ENCODE results near the gene NADSYN1.
"Not testable (repeated sequence)": the region's sequence is repeated elsewhere in the genome, so short reads cannot be mapped to it uniquely, and the experiment has no call there.

NADSYN1 gene

GRCh38 chr11:71527576-71528210, 74.7 kb downstream of the NADSYN1 start:
- DNase-seq (ENCODE audit: low spot score), result no peak

- DNase-seq (ENCODE audit: low spot score), result no peak
Measured at GRCh38 chr11:71530602-71531001, 77.6 kb downstream of the NADSYN1 start.

- DNase-seq (ENCODE audit: low spot score), result no peak
Measured at GRCh38 chr11:71532036-71532610, 79.1 kb downstream of the NADSYN1 start.

- not testable (repeated sequence) for DNase-seq (ENCODE audit: low spot score)
Measured at GRCh38 chr11:71534711-71535608, 82.0 kb downstream of the NADSYN1 start.

- DNase-seq (ENCODE audit: low spot score), result no peak
Measured at GRCh38 chr11:71535825-71536224, 82.8 kb downstream of the NADSYN1 start.

GRCh38 chr11:71537537-71537936, 84.5 kb downstream of the NADSYN1 start:
- no peak for DNase-seq (ENCODE audit: low spot score)

GRCh38 chr11:71537977-71538665, 85.1 kb downstream of the NADSYN1 start, which contains the start of gene KRTAP5-8:
TSS of gene KRTAP5-8 (plus strand) at chr11:71538025. CDS start at chr11:71538056, 31 bp downstream.
- DNase-seq (ENCODE audit: low spot score), result not testable (repeated sequence)

GRCh38 chr11:71538666-71538990, 85.6 kb downstream of the NADSYN1 start:
- no peak for DNase-seq (ENCODE audit: low spot score)

GRCh38 chr11:71539017-71539416, 86.0 kb downstream of the NADSYN1 start:
- no peak for DNase-seq (ENCODE audit: low spot score)

GRCh38 chr11:71539971-71540370, 87.0 kb downstream of the NADSYN1 start:
- not testable (repeated sequence) for DNase-seq (ENCODE audit: low spot score)

- DNase-seq (ENCODE audit: low spot score), result not testable (repeated sequence)
Measured at GRCh38 chr11:71540521-71541304, 87.7 kb downstream of the NADSYN1 start.

- no peak for DNase-seq (ENCODE audit: low spot score)
Measured at GRCh38 chr11:71542382-71542781, 89.4 kb downstream of the NADSYN1 start.

- DNase-seq (ENCODE audit: low spot score), result no peak
Measured at GRCh38 chr11:71542879-71543777, 90.1 kb downstream of the NADSYN1 start.

- DNase-seq (ENCODE audit: low spot score), result no peak
Measured at GRCh38 chr11:71543866-71544265, 90.9 kb downstream of the NADSYN1 start.

- DNase-seq (ENCODE audit: low spot score), result no peak
Measured at GRCh38 chr11:71544525-71545214, 91.7 kb downstream of the NADSYN1 start.

- no peak for DNase-seq (ENCODE audit: low spot score)
Measured at GRCh38 chr11:71545405-71545966, 92.5 kb downstream of the NADSYN1 start.

- no peak for DNase-seq (ENCODE audit: low spot score)
Measured at GRCh38 chr11:71548120-71548519, 95.1 kb downstream of the NADSYN1 start, which contains the start of gene KRTAP5-9. TSS of gene KRTAP5-9 (plus strand) at chr11:71548420. CDS start at chr11:71548658, 238 bp downstream.

GRCh38 chr11:71548716-71549151, 95.7 kb downstream of the NADSYN1 start:
- no peak for DNase-seq (ENCODE audit: low spot score)

All from hematopoietic multipotent progenitor cell treated with erythropoietin and hydrocortisone succinate and interleukin-3 and kit ligand, for 17 days (in vitro differentiated cells).